HG02852 (cell line): ENCODE results near the gene ERGIC1.
A peak's percentile ranks its signal among the peaks of the same experiment; 100 is the strongest.
"Not testable (repeated sequence)": the region's sequence is repeated elsewhere in the genome, so short reads cannot be mapped to it uniquely, and the experiment has no call there.

Source experiments
- ATAC-seq: cut with Tn5 transposase; IDR thresholded peaks from one replicate; pipeline ENCODE4 v1.9.1; 2021; ENCODE audit warnings: mild to moderate bottlenecking, moderate library complexity; ENCODE audit not compliant: unreplicated experiment

ERGIC1 gene

DNA sequence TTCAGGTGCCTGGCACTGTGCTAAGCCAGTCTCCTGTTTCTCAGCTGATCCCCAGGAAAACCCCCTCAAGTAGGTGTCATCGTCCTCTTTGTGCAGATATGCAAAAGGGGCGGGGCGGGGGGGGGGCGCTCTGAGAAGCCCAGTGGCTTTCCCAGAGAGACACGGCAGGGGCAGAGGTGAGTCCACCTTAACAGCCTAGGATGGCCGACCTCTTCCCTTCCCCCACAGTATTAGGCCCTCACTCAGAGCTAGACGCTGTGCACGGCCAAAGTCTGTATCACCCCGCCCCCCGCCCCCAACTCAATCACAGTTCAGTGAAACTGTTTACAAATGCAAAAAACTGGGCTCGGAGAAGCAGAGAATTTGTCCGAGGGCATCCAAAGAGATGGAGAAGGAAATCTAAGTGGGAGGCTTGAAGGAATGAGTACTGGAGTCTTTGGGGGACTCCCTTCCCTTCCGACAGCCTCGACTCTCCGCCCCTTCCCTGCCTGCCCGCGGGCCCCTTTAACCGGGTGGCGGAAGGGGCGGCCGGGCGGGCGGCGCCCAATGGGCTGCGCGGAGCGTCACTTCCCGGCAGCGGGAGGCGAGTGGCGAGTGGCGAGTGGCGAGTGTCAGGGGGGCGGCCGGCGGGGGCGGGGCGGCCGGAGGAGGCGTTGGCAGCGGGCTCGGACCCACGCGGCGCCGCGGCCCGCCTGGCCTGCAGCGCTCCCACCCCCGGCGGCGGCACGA is at the start of gene ERGIC1:
ERGIC1 (plus strand) TSS at position 566 of the 729 bp plus-strand sequence; CDS start at position 729, 163 bp downstream.
- ATAC-seq: peak; percentile 78

DNA sequence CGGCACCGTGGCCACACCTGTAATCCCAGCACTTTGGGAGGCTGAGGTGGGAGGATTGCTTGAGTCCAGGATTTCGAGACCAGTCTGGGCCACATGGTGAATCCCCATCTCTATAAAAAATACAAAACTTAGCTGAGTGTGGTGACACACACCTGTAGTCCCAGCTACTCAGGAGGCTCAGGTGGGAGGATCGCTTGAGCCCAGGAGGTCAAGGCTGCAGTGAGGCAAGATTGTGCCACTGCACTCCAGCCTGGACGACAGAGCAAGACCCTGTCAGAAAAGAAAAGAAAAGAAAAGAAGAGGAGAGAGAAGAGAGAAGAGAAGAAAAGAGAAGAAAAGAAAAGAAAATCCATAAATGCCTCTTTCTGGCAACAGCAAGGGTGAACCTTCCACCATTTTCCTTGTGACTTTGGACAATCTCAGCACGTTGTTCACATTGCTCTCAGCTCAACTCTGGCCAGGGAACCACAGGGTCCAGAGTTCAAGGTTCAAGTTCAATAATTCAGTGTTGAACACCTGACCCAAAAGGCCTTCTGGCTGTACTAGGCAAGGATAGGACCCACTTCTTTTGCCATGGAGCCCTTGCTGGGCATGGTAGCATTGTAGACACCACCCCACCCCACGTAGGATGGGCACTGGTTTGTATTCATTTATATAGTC is 48.5 kb upstream of the ERGIC1 start:
- no peak for ATAC-seq

DNA sequence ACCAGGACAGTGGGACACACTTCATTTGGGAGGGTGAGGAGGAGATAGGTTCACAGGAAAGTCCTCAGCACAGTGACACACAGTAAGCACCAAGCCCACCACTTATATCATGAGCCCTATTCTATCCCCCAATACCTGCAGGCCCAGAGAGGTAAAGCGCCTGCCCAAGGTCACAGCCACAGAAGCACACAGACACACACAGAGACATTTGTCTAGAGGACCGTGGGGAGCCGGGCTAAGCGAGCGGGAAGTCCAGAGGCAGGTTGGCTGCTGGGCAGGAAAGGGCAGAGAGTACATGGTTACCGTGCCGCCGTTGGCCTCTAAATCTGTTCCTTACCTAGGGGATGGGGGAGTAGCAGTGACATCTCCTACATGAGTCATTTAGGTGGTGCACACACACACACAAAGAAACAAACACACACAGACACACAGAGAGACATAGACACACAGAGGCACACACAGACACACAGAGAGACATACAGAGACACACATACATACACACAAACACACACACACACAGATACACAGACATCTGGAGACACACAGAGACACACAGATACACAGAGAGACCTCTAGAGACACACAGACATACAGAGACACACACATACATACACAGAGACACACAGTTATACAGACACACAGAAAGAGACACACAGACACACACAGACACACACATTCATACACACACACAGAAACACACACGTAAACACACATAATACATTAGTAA is 47.2 kb upstream of the ERGIC1 start:
- no peak for ATAC-seq

DNA sequence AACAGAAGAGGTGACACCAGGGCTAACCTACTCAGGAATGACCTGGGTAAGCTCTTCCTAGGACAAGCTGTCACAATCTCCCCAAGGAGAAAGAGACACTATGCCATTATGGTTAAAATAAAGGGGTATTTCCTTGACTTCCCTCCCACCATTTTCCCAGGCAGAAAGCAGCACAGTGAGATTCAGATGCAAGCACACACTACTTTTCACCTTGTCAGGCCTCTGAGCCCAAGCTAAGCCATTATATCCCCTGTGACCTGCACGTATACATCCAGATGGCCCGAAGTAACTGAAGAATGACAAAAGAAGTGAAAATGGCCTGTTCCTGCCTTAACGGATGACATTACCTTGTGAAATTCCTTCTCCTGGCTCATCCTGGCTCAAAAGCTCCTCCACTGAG is 46.5 kb upstream of the ERGIC1 start:
- not testable (repeated sequence) for ATAC-seq

DNA sequence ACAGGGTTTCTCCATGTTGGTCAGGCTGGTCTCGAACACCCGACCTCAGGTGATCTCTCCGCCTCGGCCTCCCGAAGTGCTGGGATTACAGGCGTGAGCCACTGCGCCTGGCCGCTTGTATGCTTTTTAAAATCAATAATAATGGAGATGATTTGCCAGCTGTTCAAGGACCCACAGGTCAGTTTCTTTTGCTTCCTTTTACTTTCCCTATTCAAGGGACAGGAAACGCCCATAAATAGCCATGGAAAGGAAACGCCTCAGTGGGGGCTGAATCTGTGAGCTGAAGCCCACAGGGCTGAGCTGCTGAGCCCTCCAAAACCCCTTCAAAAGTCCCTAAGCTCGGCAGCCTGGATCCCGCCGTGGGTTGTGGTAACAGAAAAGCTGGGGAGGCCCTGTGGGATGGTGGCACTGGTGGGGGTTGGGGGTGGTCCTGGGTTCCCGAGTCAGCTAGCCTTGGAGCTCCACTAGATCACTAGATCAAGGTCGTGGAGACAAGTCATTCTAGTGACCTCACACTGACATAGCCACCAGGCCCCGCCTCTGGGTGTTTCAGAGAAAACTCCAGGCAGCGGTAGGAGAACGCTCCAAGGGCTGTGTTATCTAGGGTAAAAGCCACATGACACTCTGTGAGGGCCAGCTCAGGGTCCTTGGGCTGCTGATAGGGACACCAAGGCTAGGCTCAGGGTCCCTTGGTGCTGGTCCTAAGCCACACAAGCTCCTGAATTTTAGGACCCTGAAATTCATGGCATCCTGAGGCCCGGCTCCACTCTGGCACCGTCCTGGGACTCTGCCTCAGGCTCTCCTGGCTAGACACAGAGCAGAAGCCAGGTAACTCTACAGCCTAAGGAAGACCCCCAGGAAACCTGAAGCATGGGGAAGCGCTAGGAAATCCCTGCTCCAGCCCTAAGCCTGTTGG is 45.0 kb upstream of the ERGIC1 start:
- ATAC-seq: no peak

GRCh38 chr5:172789687-172790495 is 44.2 kb upstream of the ERGIC1 start:
- no peak for ATAC-seq

DNA sequence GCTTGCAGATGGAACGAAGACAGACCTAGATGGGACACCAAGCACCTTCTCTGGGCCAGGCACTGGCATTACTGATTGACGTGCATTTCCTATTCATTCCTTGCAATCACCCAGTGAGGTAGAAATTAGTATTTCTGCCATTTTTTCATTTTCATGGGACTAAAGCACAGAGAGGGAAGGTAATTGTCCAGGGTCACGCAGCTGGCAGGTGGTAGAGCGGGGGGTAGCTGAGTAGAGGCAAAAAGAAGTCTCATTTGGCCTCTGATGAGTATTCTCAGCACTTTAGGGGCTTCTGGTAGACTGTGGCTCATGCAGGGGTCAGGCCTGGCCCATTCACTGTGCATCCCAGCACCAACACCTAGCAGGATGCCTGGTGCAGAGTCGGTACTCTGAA is 43.6 kb upstream of the ERGIC1 start:
- no peak for ATAC-seq

DNA sequence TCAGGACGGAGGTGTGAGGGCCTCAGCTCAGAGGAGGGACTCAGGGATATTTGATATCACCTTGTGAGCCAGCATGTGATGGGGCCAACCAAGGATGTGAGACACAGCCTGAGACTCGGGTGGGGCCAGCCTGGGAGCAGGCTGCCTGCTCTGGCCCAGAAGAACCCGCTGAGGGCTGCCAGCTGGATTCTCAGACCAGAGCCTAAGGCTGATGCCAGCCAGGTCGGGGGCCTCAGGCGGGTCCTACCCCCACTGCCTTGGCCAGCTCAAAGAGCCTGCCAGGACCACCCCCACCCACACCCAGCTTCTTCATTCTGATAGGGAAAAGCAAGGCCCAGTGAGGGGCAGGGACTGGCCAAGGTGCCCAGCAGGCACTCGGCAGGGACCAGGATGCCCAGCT is 42.8 kb upstream of the ERGIC1 start:
- ATAC-seq: no peak

DNA sequence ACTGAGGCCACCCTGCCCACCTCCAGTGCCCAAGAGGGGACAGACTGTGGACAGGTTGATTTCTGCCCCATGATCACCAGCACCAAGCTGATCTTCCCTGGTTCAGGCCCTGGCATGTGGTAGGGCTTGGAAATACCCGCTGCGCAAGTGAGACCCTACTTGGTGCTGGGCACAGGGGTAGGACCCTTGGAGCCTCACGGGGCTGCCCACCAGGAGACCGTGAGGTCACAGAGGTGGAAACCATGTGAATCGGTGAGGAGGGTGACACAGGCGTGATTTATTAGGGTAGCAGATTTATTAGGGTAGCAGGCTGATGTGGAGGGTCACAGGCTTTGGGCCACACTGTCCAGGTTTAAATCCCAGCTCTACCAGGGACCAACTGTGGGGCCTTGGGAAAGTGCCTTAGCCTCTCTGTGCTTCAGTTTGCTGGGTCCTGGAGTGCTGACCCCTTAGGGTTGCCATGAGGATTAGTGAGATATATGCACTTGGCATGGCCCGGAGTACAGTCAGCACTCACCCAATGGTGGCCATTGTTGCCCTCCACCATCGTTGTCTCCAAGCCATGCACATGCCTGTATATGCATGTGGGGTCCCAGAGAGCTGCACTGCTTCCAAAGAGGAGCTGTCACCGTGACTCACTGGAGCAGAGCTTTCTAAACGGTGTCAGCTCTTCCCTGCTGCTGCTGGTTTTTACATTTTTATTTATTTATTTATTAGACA is 42.2 kb upstream of the ERGIC1 start:
- no peak for ATAC-seq

GRCh38 chr5:172792701-172793570 is 41.1 kb upstream of the ERGIC1 start:
- ATAC-seq: no peak

GRCh38 chr5:172793577-172794488 is 40.2 kb upstream of the ERGIC1 start:
- peak; percentile 57 for ATAC-seq

DNA sequence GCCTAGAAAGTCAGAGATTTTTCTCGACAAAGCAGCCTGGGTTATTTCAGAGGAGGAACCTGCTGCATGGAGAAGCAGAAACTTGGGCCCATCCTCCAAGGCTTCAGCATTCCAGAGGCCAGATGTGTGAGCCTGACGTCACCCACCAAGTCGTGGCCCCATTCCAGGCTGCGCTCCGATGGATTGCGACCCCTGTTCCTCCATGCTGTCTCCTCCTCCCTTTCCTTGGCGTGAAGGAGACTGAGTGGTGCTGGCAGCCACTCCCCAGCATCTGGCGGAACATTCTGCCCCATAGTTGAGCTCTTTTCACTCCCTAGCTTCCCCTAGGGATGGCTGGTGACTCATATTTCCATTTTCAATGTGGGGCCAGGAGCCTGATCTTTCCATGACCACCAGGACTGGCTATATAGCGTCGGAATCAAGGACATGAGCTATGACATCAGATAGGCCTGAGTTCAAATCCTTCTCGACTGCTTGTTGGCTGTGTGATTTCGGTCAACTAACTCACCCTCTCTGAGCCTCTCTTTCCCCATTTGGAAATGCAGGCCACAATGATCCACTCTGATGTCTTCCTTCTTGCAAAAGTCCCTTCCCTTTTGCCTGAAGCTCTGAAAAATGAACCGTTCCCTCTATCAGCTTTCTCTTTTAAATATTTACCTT is 38.6 kb upstream of the ERGIC1 start:
- no peak for ATAC-seq

DNA sequence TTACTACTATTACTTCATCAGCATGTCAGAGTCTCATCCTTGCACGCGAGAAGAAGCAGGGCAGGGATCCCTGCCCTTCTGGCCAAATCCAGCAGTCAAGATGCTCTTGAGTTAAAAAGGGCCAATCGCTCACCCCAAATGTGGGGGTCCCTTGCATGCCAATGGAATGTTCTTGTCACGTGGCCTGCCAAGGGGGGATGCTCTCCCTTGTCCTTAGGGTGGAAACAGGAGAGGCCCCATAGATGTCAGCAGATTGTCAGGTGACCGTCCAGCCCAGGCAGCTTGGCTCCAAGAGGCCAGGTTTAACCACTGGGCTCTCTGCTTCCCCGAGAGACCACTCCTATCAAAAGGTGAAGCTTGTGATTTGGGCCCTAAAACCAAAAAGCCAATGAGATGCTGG is 37.7 kb upstream of the ERGIC1 start:
- no peak for ATAC-seq

- ATAC-seq: no peak
These were observed 36.3 kb upstream of the ERGIC1 start for GRCh38 chr5:172797771-172798191.

- ATAC-seq: no peak
These were observed 35.4 kb upstream of the ERGIC1 start for GRCh38 chr5:172798422-172799215.

DNA sequence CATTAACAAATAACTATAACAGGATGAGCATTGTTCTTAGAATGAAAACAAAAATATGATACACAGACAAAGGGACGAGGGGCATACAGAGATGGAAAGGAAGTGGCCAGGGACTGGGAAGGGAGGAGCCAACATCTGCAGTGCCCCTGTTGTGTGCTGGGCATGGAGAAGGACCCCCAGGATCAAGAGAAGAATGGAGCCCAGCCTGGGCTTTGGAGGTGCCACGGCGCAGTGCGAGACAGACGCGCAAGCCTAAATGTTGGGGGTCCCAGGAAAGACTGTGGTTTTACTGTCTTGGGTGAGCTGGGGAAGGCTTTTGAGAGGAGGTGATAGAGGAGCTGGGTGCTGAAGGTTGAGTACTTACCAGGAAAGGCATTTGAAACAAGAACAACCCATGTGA is 34.6 kb upstream of the ERGIC1 start:
- ATAC-seq: no peak
